ENCODE measurements around the gene RBM25.

The RBM25 gene

GRCh38 chr14:73047808-73048207 is 10.5 kb upstream of the RBM25 start:
- Histone ChIP-seq H3K4me3 (replicated peaks; ENCODE audit: insufficient read depth, low read length) (no peak overlapping the region), H3K27me3 (ENCODE audit: insufficient read depth, poor library complexity, severe bottlenecking) (no peaks in the 10 kb centered on the region), H3K27ac (replicated peaks) (no peak overlapping the region)
- no peak for DNase-seq (ENCODE audit: low read depth in 1 of 2, low spot score in 1 of 2)
- TF ChIP-seq CTCF (IDR thresholded peaks at IDR 0.05; ENCODE audit: insufficient read depth, low read length) (no peak), SPI1 (IDR thresholded peaks at IDR 0.05; ENCODE audit: borderline replicate concordance, low read depth) (no peak), GABPA (IDR thresholded peaks at IDR 0.05; ENCODE audit: low read depth) (no peak), POLR2AphosphoS5 (IDR thresholded peaks at IDR 0.05; ENCODE audit: low read depth) (no peak), REST (IDR thresholded peaks at IDR 0.05; ENCODE audit: insufficient replicate concordance, low read depth) (no peak)

GRCh38 chr14:73049428-73049827 is 8.9 kb upstream of the RBM25 start:
- Histone ChIP-seq H3K27ac (replicated peaks) (no peak overlapping the region), H3K4me3 (replicated peaks; ENCODE audit: insufficient read depth, low read length) (no peak overlapping the region), H3K27me3 (ENCODE audit: insufficient read depth, poor library complexity, severe bottlenecking) (no peaks in the 10 kb centered on the region)
- no peak for TF ChIP-seq POLR2AphosphoS5 (IDR thresholded peaks at IDR 0.05; ENCODE audit: low read depth)
- TF ChIP-seq SPI1 (IDR thresholded peaks at IDR 0.05; ENCODE audit: borderline replicate concordance, low read depth): no peak
- no peak for TF ChIP-seq REST (IDR thresholded peaks at IDR 0.05; ENCODE audit: insufficient replicate concordance, low read depth)
- no peak for TF ChIP-seq CTCF (IDR thresholded peaks at IDR 0.05; ENCODE audit: insufficient read depth, low read length)
- TF ChIP-seq GABPA (IDR thresholded peaks at IDR 0.05; ENCODE audit: low read depth): no peak
- no peak for DNase-seq (ENCODE audit: low read depth in 1 of 2, low spot score in 1 of 2)

- Histone ChIP-seq H3K4me3 (replicated peaks; ENCODE audit: insufficient read depth, low read length) (no peak overlapping the region), H3K27ac (replicated peaks) (no peak overlapping the region), H3K27me3 (ENCODE audit: insufficient read depth, poor library complexity, severe bottlenecking) (no peaks in the 10 kb centered on the region)
- TF ChIP-seq POLR2AphosphoS5 (IDR thresholded peaks at IDR 0.05; ENCODE audit: low read depth) (no peak), REST (IDR thresholded peaks at IDR 0.05; ENCODE audit: insufficient replicate concordance, low read depth) (no peak), CTCF (IDR thresholded peaks at IDR 0.05; ENCODE audit: insufficient read depth, low read length) (no peak), SPI1 (IDR thresholded peaks at IDR 0.05; ENCODE audit: borderline replicate concordance, low read depth) (no peak)
- DNase-seq (ENCODE audit: low read depth in 1 of 2, low spot score in 1 of 2): no peak
These were observed 3.1 kb upstream of the RBM25 start for GRCh38 chr14:73055251-73055650.

Measured in HL-60 (cell line).